ENCODE results near the gene ATRX.
"Not testable (repeated sequence)": the region's sequence is repeated elsewhere in the genome, so short reads cannot be mapped to it uniquely, and the experiment has no call there.

ATRX gene

DNA sequence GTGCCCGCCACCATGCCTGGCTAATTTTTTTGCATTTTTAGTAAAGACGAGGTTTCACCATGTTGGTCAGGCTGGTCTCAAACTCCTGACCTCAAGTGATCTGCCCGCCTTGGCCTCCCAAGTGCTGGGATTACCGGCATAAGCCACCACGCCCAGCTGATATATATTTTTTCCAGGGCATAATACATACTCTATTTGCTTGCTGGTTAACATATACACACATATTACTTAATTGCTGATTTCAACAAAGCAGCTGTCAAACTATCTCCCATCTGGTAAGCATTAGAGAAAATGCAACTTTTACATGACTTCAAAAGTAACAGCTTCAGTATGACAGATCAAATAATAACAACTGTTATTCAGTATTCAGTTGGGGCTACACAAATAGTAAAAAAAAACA lies 164.6 kb downstream of the ATRX start:
- not testable (repeated sequence) for DNase-seq

DNA sequence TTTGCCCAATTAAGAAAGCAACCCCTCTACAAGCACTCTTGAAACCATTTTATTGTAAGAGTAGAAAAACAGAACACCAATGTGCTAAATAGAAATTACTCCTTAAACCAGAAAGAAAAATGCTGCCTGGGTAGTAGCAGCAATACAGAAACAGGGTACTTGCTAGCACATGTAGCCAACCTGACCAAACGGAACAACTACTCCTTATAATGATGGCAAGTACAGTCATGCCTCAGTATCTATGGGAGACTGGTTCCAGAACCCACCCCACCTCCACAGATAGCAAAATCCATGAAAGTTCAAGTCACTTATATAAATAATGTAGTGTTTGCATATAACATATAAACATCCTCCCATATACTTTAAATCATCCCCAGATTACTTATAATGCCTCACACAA lies 168.8 kb downstream of the ATRX start:
- no peak for DNase-seq

DNA sequence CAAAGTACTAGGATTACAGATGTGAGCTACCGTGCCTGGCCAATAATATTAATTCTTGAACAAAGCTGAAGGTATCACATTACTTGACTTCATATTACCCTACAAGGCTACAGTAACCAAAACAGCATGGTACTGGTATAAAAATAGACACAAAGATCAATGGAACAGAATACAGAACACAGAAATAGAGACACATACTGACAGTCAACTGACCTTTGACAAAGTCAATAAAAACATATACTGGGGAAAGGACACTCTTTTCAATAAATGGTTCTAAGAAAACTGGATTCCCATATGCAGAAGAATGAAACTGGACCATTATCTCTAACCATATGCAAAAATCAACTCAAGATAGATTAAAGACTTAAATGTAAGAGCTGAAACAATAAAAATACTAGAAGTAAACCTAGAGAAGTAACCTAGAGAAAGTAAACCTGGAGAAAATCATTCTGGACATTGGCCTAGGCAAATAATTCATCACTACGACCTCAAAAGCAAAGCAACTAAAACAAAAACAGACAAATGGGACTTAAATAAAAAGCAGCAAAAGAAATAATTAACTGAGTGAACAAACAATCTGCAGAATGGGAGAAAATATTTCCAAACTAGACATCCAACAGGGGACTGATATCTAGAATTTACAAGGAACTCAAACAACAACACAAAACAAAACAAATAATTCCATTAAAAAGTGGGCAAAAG lies 182.2 kb downstream of the ATRX start:
- no peak for DNase-seq

GRCh38 chrX:77597511-77597910 lies 188.5 kb downstream of the ATRX start:
- no peak for DNase-seq

GRCh38 chrX:77597090-77597489 lies 188.9 kb downstream of the ATRX start:
- DNase-seq = no peak

DNA sequence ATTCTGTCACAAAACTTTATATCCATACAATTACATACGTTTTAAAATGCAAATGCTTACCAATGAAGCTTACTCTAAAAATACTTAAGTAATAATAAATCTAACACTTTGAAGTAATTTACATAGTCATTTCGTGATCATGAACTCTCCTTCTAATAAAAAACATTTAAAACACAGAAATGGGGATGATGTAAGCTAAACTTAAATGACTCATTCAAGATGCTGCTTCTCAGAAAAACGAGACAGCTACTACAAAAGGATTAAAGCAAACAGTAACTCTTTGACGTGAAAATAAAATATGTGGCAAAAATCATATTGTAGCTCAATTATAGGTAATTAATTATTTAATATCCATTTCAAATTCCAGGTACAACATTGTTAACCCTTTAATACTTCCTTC lies 190.2 kb downstream of the ATRX start:
- DNase-seq = no peak

DNA sequence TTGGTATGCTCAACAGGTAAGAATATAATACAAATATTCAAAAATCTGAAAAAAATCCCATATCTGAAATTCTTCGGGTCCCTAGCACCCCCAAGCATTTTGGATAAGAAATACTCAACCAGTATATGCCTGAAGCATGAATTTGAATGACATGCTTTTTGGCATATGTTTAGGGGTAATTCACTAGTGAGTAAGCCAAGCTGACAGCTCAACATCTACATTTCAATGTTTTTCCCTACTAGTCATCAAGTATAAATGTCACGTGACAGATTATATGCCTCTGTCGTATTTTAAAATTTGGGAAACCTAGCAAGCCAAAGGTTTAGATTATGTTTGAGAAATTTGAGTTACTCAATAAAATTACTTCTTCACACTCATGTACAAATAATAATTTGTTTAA lies 213.7 kb downstream of the ATRX start:
- DNase-seq = no peak

GRCh38 chrX:77565278-77565677 lies 220.7 kb downstream of the ATRX start:
- no peak for DNase-seq

- DNase-seq = no peak
Observed at GRCh38 chrX:77564823-77565222, 221.2 kb downstream of the ATRX start.

GRCh38 chrX:77561372-77561771 lies 224.6 kb downstream of the ATRX start:
- no peak for DNase-seq

- no peak for DNase-seq
Observed at GRCh38 chrX:77556276-77556675, 229.7 kb downstream of the ATRX start.

GRCh38 chrX:77548751-77549150 lies 237.3 kb downstream of the ATRX start:
- DNase-seq = no peak

- DNase-seq = not testable (repeated sequence)
Observed at GRCh38 chrX:77539778-77540177, 246.2 kb downstream of the ATRX start.

DNA sequence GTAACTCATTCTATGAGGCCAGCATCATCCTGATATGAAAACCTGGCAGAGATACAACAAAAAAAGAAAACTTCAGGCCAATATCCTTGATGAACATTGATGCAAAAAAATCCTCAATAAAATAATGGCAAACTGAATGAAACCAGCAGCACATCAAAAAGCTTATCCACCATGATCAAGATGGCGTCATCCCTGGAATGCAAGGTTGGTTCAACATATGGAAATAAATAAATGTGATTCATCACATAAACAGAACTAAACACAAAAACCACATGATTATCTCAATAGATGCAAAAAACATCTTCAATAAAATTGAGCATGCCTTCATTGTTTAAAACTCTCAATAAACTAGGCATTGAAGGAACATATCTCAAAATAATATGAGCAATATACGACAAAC lies 254.8 kb downstream of the ATRX start:
- not testable (repeated sequence) for DNase-seq

GRCh38 chrX:77528034-77528433 lies 258.0 kb downstream of the ATRX start:
- DNase-seq = peak; percentile 6

DNA sequence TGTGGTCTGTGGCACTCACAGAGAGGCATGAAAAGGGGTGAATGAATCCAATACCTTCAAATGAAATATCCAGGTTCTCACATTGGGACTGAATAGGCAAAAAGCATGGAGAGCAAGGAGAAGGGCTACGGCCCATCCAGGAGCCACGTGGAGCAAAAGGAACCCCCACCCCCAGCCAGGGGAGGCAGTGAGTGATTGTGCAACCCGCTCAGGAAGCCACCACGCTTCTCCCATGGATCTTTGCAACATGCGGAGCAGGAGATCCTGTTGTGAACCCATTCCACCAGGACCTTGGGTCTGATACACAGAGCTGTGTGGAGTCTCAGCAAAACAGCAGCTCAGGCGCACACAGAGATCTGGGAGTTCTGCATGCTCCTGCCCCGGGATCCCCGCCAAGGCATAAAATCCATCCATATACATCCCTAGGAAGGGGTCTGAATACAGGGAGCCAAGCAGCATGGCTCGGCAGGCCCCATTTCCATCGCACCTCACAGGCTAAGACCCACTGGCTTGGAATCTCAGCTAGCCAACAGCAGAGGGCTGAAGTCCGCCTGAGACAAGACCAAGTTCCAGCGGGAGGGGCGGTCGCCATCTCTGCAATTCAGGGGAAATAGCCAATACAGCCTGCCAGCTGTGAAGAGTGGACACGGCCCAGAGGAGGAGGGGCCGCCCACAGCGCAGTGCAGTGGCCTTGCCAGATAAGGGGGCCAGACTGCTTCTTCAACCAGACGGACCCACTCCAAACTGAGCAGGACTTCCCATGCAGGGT lies 258.6 kb downstream of the ATRX start:
- peak; percentile 4 for DNase-seq

GRCh38 chrX:77519765-77520164 lies 266.3 kb downstream of the ATRX start:
- DNase-seq = no peak

GRCh38 chrX:77514177-77514576 lies 271.8 kb downstream of the ATRX start:
- no peak for DNase-seq

DNA sequence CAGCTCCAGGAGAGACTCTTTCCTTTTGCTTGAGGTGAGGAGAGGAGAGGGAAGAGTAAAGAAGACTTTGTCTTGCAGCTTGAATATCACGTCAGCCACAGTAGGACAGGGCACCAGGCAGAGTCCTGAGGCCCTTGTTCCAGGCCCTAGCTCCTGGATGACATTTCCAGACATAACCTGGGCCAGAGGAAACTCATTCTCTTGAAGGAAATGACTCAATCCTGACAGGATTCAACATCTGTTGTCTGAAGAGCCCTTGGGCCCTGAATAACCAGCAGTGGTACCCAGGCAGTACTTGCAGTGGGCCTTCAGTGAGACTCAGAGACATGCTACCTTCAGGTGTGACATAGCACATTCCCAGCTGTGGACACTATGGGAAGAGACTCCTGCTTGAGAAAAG lies 276.0 kb downstream of the ATRX start:
- no peak for DNase-seq

- no peak for DNase-seq
Observed at GRCh38 chrX:77505227-77505626, 280.8 kb downstream of the ATRX start.

DNA sequence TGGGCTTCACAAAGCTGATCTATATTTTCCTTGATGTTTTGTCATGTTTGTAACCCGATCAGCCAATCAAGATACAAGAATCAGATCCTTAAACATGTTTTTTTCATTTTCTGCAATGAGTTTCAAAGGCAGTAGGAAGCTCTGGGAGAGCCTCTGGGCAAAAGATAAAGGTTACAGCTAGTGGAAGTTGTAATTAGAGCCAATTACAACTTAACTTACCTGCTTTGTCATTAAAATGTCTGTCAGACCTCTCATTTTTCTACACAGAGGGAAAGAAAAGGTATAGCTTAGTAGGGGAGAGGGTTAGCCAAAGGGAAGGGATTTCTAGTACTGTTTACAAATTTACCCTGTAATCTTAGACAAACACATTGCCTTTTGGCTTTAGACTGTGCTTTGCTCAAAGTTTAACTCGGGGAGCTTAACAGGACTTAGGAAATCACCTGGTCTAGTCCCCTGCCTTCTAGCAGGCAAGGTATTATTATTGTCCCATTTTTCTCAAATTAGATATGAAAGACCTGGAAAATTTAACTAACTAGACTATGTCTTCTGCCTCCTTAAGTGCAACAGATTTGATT lies 283.0 kb downstream of the ATRX start:
- peak; percentile 29 for DNase-seq

GRCh38 chrX:77500164-77500563 lies 285.9 kb downstream of the ATRX start:
- not testable (repeated sequence) for DNase-seq

DNA sequence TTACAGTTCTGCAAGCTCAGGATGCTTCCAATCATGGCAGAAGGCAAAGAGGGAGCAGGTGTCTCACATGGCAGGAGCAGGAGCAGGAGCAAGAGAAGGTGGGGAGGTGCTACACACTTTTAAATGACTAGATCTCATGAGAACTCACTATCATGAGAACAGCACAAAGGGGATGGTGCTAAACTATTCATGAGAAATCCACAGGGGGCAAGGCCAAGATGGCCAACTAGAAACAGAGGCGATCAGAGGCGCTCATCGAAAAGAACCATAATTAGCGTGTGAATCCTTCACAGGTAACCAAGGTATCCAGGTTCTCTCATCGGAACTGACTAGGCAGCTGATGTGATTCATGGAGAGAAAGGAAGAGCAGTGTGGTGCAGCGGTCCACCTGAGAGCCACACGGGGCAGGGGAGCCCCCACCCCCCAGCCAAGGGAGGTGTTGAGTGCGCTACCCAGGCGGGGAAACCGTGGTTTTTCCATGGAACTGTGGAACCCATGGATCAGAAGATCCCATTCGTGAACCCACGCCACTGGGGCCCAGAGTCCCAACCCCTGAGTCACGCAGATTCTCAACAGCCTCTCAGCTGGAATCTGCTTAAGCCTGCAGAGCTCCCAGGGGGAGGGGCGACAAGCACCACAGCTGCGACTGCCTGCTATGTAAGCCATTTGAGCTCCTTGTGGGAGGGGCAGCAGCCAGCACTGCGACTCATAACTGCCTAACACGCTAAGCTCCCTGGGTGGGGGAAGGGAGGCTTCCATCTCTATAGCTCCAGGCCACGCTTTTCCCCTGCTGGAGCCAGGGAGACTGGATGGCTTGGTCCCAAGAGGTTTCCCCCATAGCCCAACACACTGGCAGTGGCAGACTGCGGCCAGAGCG lies 292.1 kb downstream of the ATRX start:
- peak; percentile 82 for DNase-seq

Measured in NCI-H146 (cell line).